AG09309 (cell line): Measurements from ENCODE around the gene TBL1XR1.

Source experiments
- DNase-seq: peaks from one replicate; pipeline ENCODE4 v3.0.0-alpha.2; 2010; ENCODE audit warnings: low read depth
- H3K4me3 ChIP-seq: 2 replicates; pipeline ENCODE4 v1.5.1; 2011; ENCODE audit warnings: mild to moderate bottlenecking, low read depth, low read length, moderate library complexity; ENCODE audit not compliant: control insufficient read depth
- CTCF ChIP-seq: IDR thresholded peaks from 2 replicates; pipeline ENCODE4 v1.5.1; 2011; ENCODE audit warnings: mild to moderate bottlenecking, low read depth, low read length, inconsistent platforms; ENCODE audit not compliant: insufficient read depth, control insufficient read depth; ENCODE audit errors: missing control alignments

TBL1XR1 gene

GRCh38 chr3:177133860-177134815 lies 63.1 kb downstream of the TBL1XR1 start:
- no peak for TF ChIP-seq CTCF
- no peak for DNase-seq
- no peak overlapping the region for H3K4me3 ChIP-seq

DNA sequence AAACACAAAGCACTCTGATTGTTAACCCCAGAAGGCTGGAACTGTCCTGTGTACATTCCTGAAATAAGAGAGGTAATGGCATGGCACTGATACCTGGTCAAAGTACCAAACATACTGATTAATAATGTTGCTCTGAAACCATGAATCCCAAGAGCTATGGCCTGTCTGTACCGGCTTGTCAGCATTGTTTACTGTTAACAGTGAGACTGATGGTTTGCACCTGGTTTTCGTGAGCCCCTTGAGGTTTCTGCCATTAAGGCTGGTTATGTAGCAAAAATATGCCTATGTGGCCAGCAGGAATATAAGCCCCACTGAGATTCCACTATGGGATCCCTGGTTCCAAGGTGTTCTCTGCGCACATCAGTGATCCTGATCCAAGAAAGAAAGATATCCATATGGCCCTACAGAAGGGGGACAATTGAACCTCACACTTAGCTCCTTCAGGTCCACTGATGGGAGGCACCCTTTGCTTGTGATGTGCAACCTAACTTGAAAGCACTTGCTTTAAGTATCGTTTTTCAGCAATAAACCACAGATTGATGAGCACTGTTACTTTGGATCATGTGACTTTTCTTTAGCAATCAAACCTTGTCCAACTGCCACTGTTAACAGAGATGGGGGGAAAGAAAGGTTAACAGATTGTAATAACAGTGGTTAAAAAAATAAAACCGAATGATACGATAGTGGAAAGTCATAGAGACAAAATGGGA lies 65.2 kb downstream of the TBL1XR1 start:
- H3K4me3 ChIP-seq: no peak overlapping the region
- TF ChIP-seq CTCF: no peak
- DNase-seq: no peak

DNA sequence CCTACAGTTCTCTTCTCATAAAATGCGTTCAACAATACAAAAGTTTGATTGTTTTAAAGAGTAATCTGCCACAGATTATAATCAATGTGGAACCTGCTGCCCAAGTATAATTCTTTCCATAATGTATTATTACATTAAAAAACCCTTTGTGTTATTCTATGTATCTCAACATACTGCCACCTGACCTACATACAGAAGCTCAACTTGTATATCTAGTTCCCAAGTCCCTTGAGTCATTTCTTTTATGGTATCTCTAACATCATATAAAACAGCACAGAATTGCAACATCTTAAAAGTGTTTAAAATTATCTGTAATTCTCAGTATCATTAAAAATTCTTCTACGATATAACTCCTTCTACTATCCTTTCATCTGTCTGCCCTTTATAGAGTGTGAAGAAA lies 70.3 kb downstream of the TBL1XR1 start:
- no peak for DNase-seq
- H3K4me3 ChIP-seq: no peak overlapping the region
- no peak for TF ChIP-seq CTCF

DNA sequence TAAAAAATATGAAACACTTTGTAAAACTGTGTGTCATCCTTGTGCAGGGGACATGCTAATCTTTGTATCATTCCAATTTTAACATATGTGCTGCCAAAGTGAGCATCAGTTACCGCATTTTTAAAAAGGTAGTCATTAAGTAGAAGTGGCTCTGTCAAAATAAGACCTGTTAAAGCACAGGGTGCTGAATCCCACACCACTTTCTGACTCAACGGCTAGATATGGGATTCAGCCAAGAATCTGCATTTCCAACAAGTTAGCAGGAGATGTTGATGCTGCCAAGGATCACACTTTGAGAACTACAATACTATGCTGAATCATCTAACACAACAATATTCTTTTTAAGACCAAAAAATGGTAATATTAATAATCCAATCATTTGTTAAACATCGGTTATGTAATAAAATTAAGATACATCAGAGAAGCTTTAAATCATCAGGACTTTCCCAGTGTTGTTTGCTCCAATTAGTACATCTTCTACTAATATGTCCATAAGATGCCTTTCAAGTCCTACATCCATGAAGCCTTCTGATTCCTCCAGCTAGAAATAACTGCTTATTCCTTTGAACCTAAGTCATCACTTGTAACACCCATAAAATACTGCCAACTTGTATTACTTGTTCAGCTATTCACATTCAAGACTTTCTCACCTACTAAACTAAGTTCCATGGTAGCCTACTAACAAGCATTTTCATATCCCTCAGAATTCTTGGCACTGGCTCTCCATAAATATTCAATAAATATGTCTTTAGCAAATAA lies 71.1 kb downstream of the TBL1XR1 start:
- DNase-seq: peak; percentile 32
- TF ChIP-seq CTCF: no peak
- H3K4me3 ChIP-seq: no peak overlapping the region

DNA sequence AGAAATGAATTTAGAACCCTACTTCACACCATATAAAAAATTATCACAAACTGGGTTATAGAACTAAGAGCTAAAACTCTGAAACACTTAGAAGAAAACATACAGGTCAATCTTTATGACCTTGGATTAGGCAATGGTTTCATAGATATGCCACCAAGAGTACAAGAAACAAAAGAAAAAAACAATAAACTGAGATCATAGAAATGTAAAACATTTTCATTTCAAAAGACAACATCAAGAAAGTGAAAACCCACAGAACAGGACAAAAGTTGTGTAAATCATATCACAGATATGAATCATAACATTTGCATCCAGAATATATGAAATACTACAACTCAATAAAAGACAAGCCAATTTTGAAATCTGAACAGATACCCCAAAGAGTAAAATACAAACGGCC lies 72.4 kb downstream of the TBL1XR1 start:
- no peak overlapping the region for H3K4me3 ChIP-seq
- DNase-seq: no peak

More for the DNA sequence above, 72.4 kb downstream of the TBL1XR1 start:
- no peak for TF ChIP-seq CTCF
